ENCODE data around the gene PKN1.

- TF ChIP-seq CTCF (IDR thresholded peaks at IDR 0.05): no peak
- no peak for TF ChIP-seq POLR2A (IDR thresholded peaks at IDR 0.05)
Measured at GRCh38 chr19:14407605-14408484, 25.3 kb upstream of the PKN1 start.

Measured in right lobe of liver (tissue), 4 donors.